ENCODE measurements around the gene HOXA7. TPM values are rescaled to one million over a fixed set of nuclear protein-coding genes. Genes with fewer than 3 reads are reported as not detected.

The HOXA7 gene
- total RNA-seq, 2 donors from 2014 or later: not detected

- no peak overlapping the region for H3K27ac Mint-ChIP-seq
- no peaks in the 10 kb centered on the region for H3K36me3 Mint-ChIP-seq (ENCODE audit: low read depth)
- no peak overlapping the region for H3K4me3 Mint-ChIP-seq
- ATAC-seq (no peak), DNase-seq (no peak)
- H3K27me3 Mint-ChIP-seq: peaks cover 32% of the 10 kb centered on the region
- H3K9me3 ChIP-seq (ENCODE audit: control insufficient read depth, low read length, poor library complexity, severe bottlenecking): no peaks in the 10 kb centered on the region
- no peaks in the 10 kb centered on the region for H3K4me1 Mint-ChIP-seq
Observed at GRCh38 chr7:27116031-27116961, 40.2 kb downstream of the HOXA7 start.

GRCh38 chr7:27115221-27116026, 41.1 kb downstream of the HOXA7 start:
- Mint-ChIP-seq H3K27me3 (peaks cover 37% of the 10 kb centered on the region), H3K36me3 (ENCODE audit: low read depth) (no peaks in the 10 kb centered on the region)
- ATAC-seq: no peak

GRCh38 chr7:27114881-27115220, 41.6 kb downstream of the HOXA7 start:
- H3K4me3 Mint-ChIP-seq: no peak overlapping the region
- DNase-seq (no peak), ATAC-seq (no peak)
- no peaks in the 10 kb centered on the region for H3K9me3 ChIP-seq (ENCODE audit: control insufficient read depth, low read length, poor library complexity, severe bottlenecking)
- H3K4me1 Mint-ChIP-seq: no peaks in the 10 kb centered on the region
- H3K27ac Mint-ChIP-seq: no peak overlapping the region
- peaks cover 34% of the 10 kb centered on the region for H3K27me3 Mint-ChIP-seq
- no peaks in the 10 kb centered on the region for H3K36me3 Mint-ChIP-seq (ENCODE audit: low read depth)

More at GRCh38 chr7:27115221-27116026, 41.1 kb downstream of the HOXA7 start:
- Mint-ChIP-seq H3K4me3 (no peak overlapping the region), H3K4me1 (no peaks in the 10 kb centered on the region), H3K27ac (no peak overlapping the region)
- H3K9me3 ChIP-seq (ENCODE audit: control insufficient read depth, low read length, poor library complexity, severe bottlenecking): no peaks in the 10 kb centered on the region
- DNase-seq: no peak

GRCh38 chr7:27113991-27114769, 42.3 kb downstream of the HOXA7 start:
- DNase-seq: no peak
- no peaks in the 10 kb centered on the region for H3K36me3 Mint-ChIP-seq (ENCODE audit: low read depth)
- no peak overlapping the region for H3K27ac Mint-ChIP-seq
- ATAC-seq: no peak
- no peaks in the 10 kb centered on the region for H3K4me1 Mint-ChIP-seq
- no peak overlapping the region for H3K4me3 Mint-ChIP-seq
- H3K9me3 ChIP-seq (ENCODE audit: control insufficient read depth, low read length, poor library complexity, severe bottlenecking): no peaks in the 10 kb centered on the region
- H3K27me3 Mint-ChIP-seq: peaks cover 28% of the 10 kb centered on the region

GRCh38 chr7:27112955-27113949, 43.2 kb downstream of the HOXA7 start:
- no peaks in the 10 kb centered on the region for H3K4me1 Mint-ChIP-seq
- H3K36me3 Mint-ChIP-seq (ENCODE audit: low read depth): no peaks in the 10 kb centered on the region
- ATAC-seq (no peak), DNase-seq (no peak)
- no peaks in the 10 kb centered on the region for H3K9me3 ChIP-seq (ENCODE audit: control insufficient read depth, low read length, poor library complexity, severe bottlenecking)
- peaks cover 21% of the 10 kb centered on the region for H3K27me3 Mint-ChIP-seq
- no peak overlapping the region for H3K4me3 Mint-ChIP-seq
- no peak overlapping the region for H3K27ac Mint-ChIP-seq

GRCh38 chr7:27112361-27112760, 44.1 kb downstream of the HOXA7 start:
- H3K9me3 ChIP-seq (ENCODE audit: control insufficient read depth, low read length, poor library complexity, severe bottlenecking): no peaks in the 10 kb centered on the region
- H3K4me3 Mint-ChIP-seq: no peak overlapping the region
- no peaks in the 10 kb centered on the region for H3K36me3 Mint-ChIP-seq (ENCODE audit: low read depth)
- no peak for DNase-seq
- H3K27me3 Mint-ChIP-seq: peaks cover 16% of the 10 kb centered on the region
- H3K27ac Mint-ChIP-seq: no peak overlapping the region
- no peak for ATAC-seq
- H3K4me1 Mint-ChIP-seq: no peaks in the 10 kb centered on the region

- Mint-ChIP-seq H3K4me1 (no peaks in the 10 kb centered on the region), H3K27me3 (peaks cover 11% of the 10 kb centered on the region), H3K36me3 (ENCODE audit: low read depth) (no peaks in the 10 kb centered on the region), H3K27ac (no peak overlapping the region), H3K4me3 (no peak overlapping the region)
- ATAC-seq (no peak), DNase-seq (no peak)
- no peaks in the 10 kb centered on the region for H3K9me3 ChIP-seq (ENCODE audit: control insufficient read depth, low read length, poor library complexity, severe bottlenecking)
Observed at GRCh38 chr7:27111751-27112277, 44.7 kb downstream of the HOXA7 start.

GRCh38 chr7:27111042-27111750, 45.3 kb downstream of the HOXA7 start:
- no peaks in the 10 kb centered on the region for H3K9me3 ChIP-seq (ENCODE audit: control insufficient read depth, low read length, poor library complexity, severe bottlenecking)
- Mint-ChIP-seq H3K4me1 (no peaks in the 10 kb centered on the region), H3K27me3 (peaks cover 9% of the 10 kb centered on the region), H3K27ac (no peak overlapping the region), H3K36me3 (ENCODE audit: low read depth) (no peaks in the 10 kb centered on the region), H3K4me3 (no peak overlapping the region)
- DNase-seq: no peak
- ATAC-seq: no peak

- Mint-ChIP-seq H3K27ac (no peak overlapping the region), H3K4me3 (no peak overlapping the region), H3K4me1 (no peaks in the 10 kb centered on the region), H3K27me3 (peaks cover 11% of the 10 kb centered on the region), H3K36me3 (ENCODE audit: low read depth) (no peaks in the 10 kb centered on the region)
- H3K9me3 ChIP-seq (ENCODE audit: control insufficient read depth, low read length, poor library complexity, severe bottlenecking): no peaks in the 10 kb centered on the region
- DNase-seq: no peak
- no peak for ATAC-seq
Observed at GRCh38 chr7:27110186-27111031, 46.1 kb downstream of the HOXA7 start.

GRCh38 chr7:27109466-27110185, 46.8 kb downstream of the HOXA7 start:
- ATAC-seq (no peak), DNase-seq (no peak)
- H3K9me3 ChIP-seq (ENCODE audit: control insufficient read depth, low read length, poor library complexity, severe bottlenecking): no peaks in the 10 kb centered on the region
- Mint-ChIP-seq H3K27me3 (peaks cover 13% of the 10 kb centered on the region), H3K36me3 (ENCODE audit: low read depth) (no peaks in the 10 kb centered on the region), H3K4me3 (peak overlapping the region; percentile 15), H3K27ac (no peak overlapping the region), H3K4me1 (no peaks in the 10 kb centered on the region)
